Trophoblast cell (in vitro differentiated cells and primary cell): ENCODE data around the gene VMP1.

Experiments used
- DNase-seq, 2 donors: peaks; one replicate each; pipeline ENCODE4 v3.0.0-alpha.2; 2016
- H2AFZ ChIP-seq: 2 replicates; pipeline ENCODE4 v1.6.1; 2013; ENCODE audit warnings: low read length, moderate library complexity, mild to moderate bottlenecking; ENCODE audit not compliant: insufficient read depth, poor library complexity
- H2AK5ac ChIP-seq: 2 replicates; pipeline ENCODE4 v1.6.1; 2013; ENCODE audit warnings: mild to moderate bottlenecking, low read length
- H2BK120ac ChIP-seq: 2 replicates; pipeline ENCODE4 v1.6.1; 2013; ENCODE audit warnings: low read length, mild to moderate bottlenecking, moderate library complexity; ENCODE audit not compliant: insufficient read depth, poor library complexity
- H2BK12ac ChIP-seq: 2 replicates; pipeline ENCODE4 v1.6.1; 2013; ENCODE audit warnings: mild to moderate bottlenecking, low read length, moderate library complexity
- H2BK5ac ChIP-seq: 2 replicates; pipeline ENCODE4 v1.6.1; 2013; ENCODE audit warnings: low read length, low read depth, moderate library complexity, mild to moderate bottlenecking; ENCODE audit not compliant: poor library complexity
- H3K14ac ChIP-seq: 2 replicates; pipeline ENCODE4 v1.6.1; 2013; ENCODE audit warnings: mild to moderate bottlenecking, low read length
- H3K18ac ChIP-seq: 2 replicates; pipeline ENCODE4 v1.6.1; 2013; ENCODE audit warnings: mild to moderate bottlenecking, low read length
- H3K23ac ChIP-seq: 2 replicates; pipeline ENCODE4 v1.6.1; 2013; ENCODE audit warnings: low read length
- H3K27ac ChIP-seq: 2 replicates; pipeline ENCODE4 v1.5.1; 2013; ENCODE audit warnings: low read depth, mild to moderate bottlenecking, inconsistent platforms, low read length, moderate library complexity
- H3K27me3 ChIP-seq: 2 replicates; pipeline ENCODE4 v1.6.1; 2013; ENCODE audit warnings: inconsistent platforms, mild to moderate bottlenecking, low read length, moderate library complexity; ENCODE audit not compliant: insufficient read depth
- H3K36me3 ChIP-seq, 2 experiments: 1 replicate in 1 of 2; 2 replicates in 1 of 2; pipeline ENCODE4 v1.6.1; 2013; ENCODE audit warnings: low read length in 2 of 2, mild to moderate bottlenecking in 2 of 2, moderate library complexity in 1 of 2; ENCODE audit not compliant: insufficient read depth in 2 of 2, control insufficient read depth in 1 of 2
- H3K4ac ChIP-seq: 2 replicates; pipeline ENCODE4 v1.6.1; 2013; ENCODE audit warnings: low read depth, mild to moderate bottlenecking, low read length, moderate library complexity
- H3K4me1 ChIP-seq, 2 experiments: 1 replicate in 1 of 2; 2 replicates in 1 of 2; pipeline ENCODE4 v1.6.1; 2013; ENCODE audit warnings: low read length in 2 of 2, mild to moderate bottlenecking in 2 of 2, moderate library complexity in 1 of 2; ENCODE audit not compliant: insufficient read depth in 2 of 2, control insufficient read depth in 1 of 2
- H3K4me2 ChIP-seq: 2 replicates; pipeline ENCODE4 v1.6.1; 2013; ENCODE audit warnings: inconsistent platforms, mild to moderate bottlenecking, low read length, moderate library complexity
- H3K4me3 ChIP-seq: 2 replicates; pipeline ENCODE4 v1.5.1; 2013; ENCODE audit warnings: mild to moderate bottlenecking, low read depth, low read length, inconsistent platforms
- H3K79me1 ChIP-seq: one replicate; pipeline ENCODE4 v1.6.1; 2013; ENCODE audit warnings: low read length
- H3K79me2 ChIP-seq: 2 replicates; pipeline ENCODE4 v1.6.1; 2013; ENCODE audit warnings: low read length, mild to moderate bottlenecking; ENCODE audit not compliant: control insufficient read depth, insufficient read depth, poor library complexity
- H3K9ac ChIP-seq: 2 replicates; pipeline ENCODE4 v1.6.1; 2013; ENCODE audit warnings: mild to moderate bottlenecking, low read length
- H3K9me3 ChIP-seq: 2 replicates; pipeline ENCODE4 v1.6.1; 2013; ENCODE audit warnings: low read depth, mild to moderate bottlenecking, control low read depth, inconsistent platforms, low read length; ENCODE audit not compliant: insufficient read depth
- H4K12ac ChIP-seq: 2 replicates; pipeline ENCODE4 v1.6.1; 2013; ENCODE audit warnings: low read depth, mild to moderate bottlenecking, low read length, moderate library complexity
- H4K8ac ChIP-seq: 2 replicates; pipeline ENCODE4 v1.6.1; 2013; ENCODE audit warnings: low read depth, mild to moderate bottlenecking, low read length, moderate library complexity
- H4K91ac ChIP-seq: one replicate; pipeline ENCODE4 v1.6.1; 2013; ENCODE audit warnings: low read depth, mild to moderate bottlenecking, low read length, moderate library complexity
- WGBS: extraction: QIAGEN DNeasy Blood & Tissue Kit; methylation state at CpG from one replicate; pipeline ENCODE4 v1.1.7; 2013; ENCODE audit warnings: missing lambda C conversion rate; ENCODE audit not compliant: insufficient read length, insufficient coverage; ENCODE audit errors: extremely low coverage; 5-methylcytosine and 5-hydroxymethylcytosine counted together

The VMP1 gene

DNA sequence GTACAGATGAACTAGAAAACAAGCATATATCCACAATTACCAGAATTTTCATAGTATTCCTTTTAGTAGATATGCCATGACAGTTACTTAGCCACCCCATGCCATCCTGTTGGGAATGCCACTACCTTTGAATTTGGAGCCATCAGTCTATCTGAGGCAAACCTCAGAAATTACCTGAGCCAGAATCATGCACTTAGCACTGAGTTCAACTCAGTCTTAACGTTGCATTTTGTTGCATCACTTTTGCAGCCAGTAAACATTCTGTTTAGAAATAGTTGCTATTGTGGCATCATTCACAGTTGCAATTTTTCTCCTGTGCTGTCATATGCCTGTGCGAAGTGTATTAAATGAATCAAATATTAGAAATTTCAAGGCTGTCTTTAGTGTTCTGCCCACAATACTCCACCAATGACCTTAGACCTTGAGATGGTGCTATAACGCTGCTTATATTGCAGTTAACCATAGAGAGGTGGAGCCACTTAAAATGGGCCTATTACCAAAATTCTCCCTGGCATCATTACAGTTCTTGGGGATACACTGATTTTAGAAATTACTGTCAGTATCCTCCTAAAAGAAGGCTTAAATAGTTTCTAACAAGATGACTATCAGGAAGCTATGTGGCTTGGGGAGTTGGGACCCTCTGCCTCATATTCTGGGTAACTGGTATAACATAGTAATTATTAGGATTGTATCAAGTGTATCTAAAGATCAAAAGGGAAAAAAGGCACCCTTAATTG is 11.3 kb upstream of the VMP1 start:
- WGBS, result no CpG with 5 or more reads among the region's 3 CpGs

DNA sequence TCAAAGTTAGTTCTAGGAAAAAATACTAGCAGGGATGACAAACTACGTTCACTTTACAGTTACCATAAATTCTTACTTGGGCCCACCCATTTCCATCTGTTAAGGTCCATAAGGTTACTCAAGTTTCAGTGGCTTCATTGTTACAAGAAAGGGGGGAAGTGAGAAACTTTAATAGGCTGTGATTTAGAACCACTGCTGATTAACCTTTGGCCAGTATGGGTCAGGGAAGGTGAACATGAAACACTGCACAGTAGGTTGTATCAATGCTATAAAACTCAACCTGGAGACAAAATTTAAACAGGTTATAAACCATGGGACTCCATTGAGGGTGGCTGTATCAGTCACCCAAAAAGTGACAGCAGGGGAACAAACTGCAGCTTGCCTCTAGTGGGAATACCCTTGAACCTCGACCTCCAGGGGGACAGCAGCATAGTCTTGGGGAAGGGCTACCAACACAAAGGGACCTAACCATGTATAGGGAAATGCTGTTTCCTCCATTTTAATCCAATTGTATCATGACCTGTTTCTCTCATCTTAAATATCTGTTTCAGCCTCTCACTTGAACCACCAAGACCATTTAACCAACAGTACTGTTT is 10.7 kb upstream of the VMP1 start:
- no CpG with 5 or more reads among the region's 2 CpGs for WGBS

More for the DNA sequence above, 11.3 kb upstream of the VMP1 start:
- H3K36me3 ChIP-seq, result peaks cover 24 to 54% of the 10 kb centered on the region in 2 experiments
- H2BK12ac ChIP-seq, result no peak overlapping the region
- H2BK120ac ChIP-seq, result no peak overlapping the region
- DNase-seq, result no peak
- no peak overlapping the region for H3K4me3 ChIP-seq
- no peaks in the 10 kb centered on the region for H3K79me2 ChIP-seq
- no peaks in the 10 kb centered on the region for H3K9me3 ChIP-seq
- no peaks in the 10 kb centered on the region for H3K79me1 ChIP-seq
- H3K4me1 ChIP-seq, result no peaks in the 10 kb centered on the region
- H3K27me3 ChIP-seq, result no peaks in the 10 kb centered on the region
- H4K12ac ChIP-seq, result no peak overlapping the region
- no peak overlapping the region for H3K14ac ChIP-seq
- H2AK5ac ChIP-seq, result no peak overlapping the region
- H3K4ac ChIP-seq, result no peak overlapping the region
- H3K4me2 ChIP-seq, result no peak overlapping the region
- no peak overlapping the region for H3K18ac ChIP-seq
- H3K9ac ChIP-seq, result no peak overlapping the region
- H2AFZ ChIP-seq, result no peak overlapping the region
- no peak overlapping the region for H2BK5ac ChIP-seq
- no peak overlapping the region for H3K23ac ChIP-seq
- no peak overlapping the region for H4K8ac ChIP-seq
- no peak overlapping the region for H4K91ac ChIP-seq
- H3K27ac ChIP-seq, result no peak overlapping the region

DNA sequence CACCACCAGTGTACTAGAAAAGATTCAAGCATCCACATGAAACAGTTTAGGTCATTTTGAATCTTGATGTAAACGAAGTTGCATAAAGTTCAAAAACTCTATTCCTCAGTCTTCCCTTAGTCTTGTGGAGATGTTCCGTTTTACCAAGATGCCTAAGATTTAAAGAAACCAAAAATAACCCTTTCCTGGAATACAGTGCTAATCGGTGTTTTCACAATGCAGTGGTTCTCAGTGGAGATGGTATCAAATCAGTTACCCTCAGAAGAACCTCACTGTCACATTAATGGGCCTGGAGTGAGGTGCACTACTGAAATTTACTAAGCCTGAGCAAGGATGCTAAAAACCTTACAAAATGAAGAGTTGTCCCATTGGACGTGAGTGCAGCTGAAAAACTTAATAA is 9.3 kb upstream of the VMP1 start:
- H3K23ac ChIP-seq, result no peak overlapping the region
- no peak overlapping the region for H3K18ac ChIP-seq
- H3K4me3 ChIP-seq, result no peak overlapping the region
- no peaks in the 10 kb centered on the region for H3K4me1 ChIP-seq
- no peak for DNase-seq
- peaks cover 13 to 49% of the 10 kb centered on the region in 2 experiments for H3K36me3 ChIP-seq
- no peak overlapping the region for H2BK5ac ChIP-seq
- H3K79me1 ChIP-seq, result no peaks in the 10 kb centered on the region
- no peak overlapping the region for H4K8ac ChIP-seq
- no peaks in the 10 kb centered on the region for H3K27me3 ChIP-seq
- no peak overlapping the region for H3K14ac ChIP-seq
- H3K27ac ChIP-seq, result no peak overlapping the region
- no peak overlapping the region for H4K12ac ChIP-seq
- H4K91ac ChIP-seq, result no peak overlapping the region
- no CpG with 5 or more reads among the region's 4 CpGs for WGBS
- H3K79me2 ChIP-seq, result peaks cover 3% of the 10 kb centered on the region
- no peak overlapping the region for H3K4me2 ChIP-seq
- no peak overlapping the region for H2AK5ac ChIP-seq
- no peaks in the 10 kb centered on the region for H3K9me3 ChIP-seq
- H2BK12ac ChIP-seq, result no peak overlapping the region
- H2AFZ ChIP-seq, result no peak overlapping the region
- H3K4ac ChIP-seq, result no peak overlapping the region
- H2BK120ac ChIP-seq, result no peak overlapping the region
- H3K9ac ChIP-seq, result no peak overlapping the region

More for the DNA sequence above, 10.7 kb upstream of the VMP1 start:
- Histone ChIP-seq H3K27me3 (no peaks in the 10 kb centered on the region), H2BK5ac (no peak overlapping the region), H3K18ac (no peak overlapping the region), H3K79me1 (no peaks in the 10 kb centered on the region), H3K36me3 (peaks cover 21 to 52% of the 10 kb centered on the region in 2 experiments), H2BK120ac (no peak overlapping the region), H3K4me1 (no peaks in the 10 kb centered on the region), H3K79me2 (no peaks in the 10 kb centered on the region), H2BK12ac (no peak overlapping the region), H4K91ac (no peak overlapping the region), H3K14ac (no peak overlapping the region), H3K4me3 (no peak overlapping the region), H3K4ac (no peak overlapping the region), H4K12ac (no peak overlapping the region), H3K23ac (no peak overlapping the region), H4K8ac (no peak overlapping the region), H3K4me2 (no peak overlapping the region), H3K27ac (no peak overlapping the region), H2AFZ (no peak overlapping the region), H3K9me3 (no peaks in the 10 kb centered on the region), H3K9ac (no peak overlapping the region), H2AK5ac (no peak overlapping the region)
- DNase-seq, result no peak

DNA sequence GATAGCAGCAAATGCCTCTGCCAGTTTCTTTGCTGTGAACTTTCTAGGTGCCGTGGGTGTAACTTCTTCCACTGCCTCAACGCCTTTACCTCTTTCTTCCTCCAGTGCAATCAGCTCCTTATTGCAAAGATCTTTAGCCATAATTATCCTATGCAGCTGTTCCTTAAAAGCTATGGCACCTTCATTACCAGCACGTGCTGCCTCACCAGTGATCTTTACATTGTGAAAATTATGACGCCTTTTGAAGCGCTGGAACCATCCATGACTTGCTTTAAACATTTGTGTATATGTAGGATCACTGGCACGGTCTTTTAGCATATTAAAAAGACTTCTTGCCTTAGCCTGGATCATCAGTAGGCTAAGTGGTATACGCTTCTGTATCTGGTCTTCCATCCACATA is 8.2 kb upstream of the VMP1 start:
- Histone ChIP-seq H4K91ac (no peak overlapping the region), H3K9me3 (no peaks in the 10 kb centered on the region), H4K12ac (no peak overlapping the region), H3K18ac (no peak overlapping the region), H2BK5ac (no peak overlapping the region), H3K36me3 (peaks cover 10 to 42% of the 10 kb centered on the region in 2 experiments), H3K14ac (no peak overlapping the region), H3K4me1 (no peaks in the 10 kb centered on the region), H2BK120ac (no peak overlapping the region), H2BK12ac (no peak overlapping the region), H2AFZ (no peak overlapping the region), H3K27ac (no peak overlapping the region), H3K79me2 (peaks cover 3% of the 10 kb centered on the region), H3K79me1 (no peaks in the 10 kb centered on the region), H3K9ac (no peak overlapping the region), H3K4me2 (no peak overlapping the region), H3K4me3 (no peak overlapping the region), H3K23ac (no peak overlapping the region), H3K27me3 (no peaks in the 10 kb centered on the region), H4K8ac (no peak overlapping the region), H3K4ac (no peak overlapping the region), H2AK5ac (no peak overlapping the region)
- no peak for DNase-seq
- WGBS, result no CpG with 5 or more reads among the region's 7 CpGs
